A549 (cell line): Measurements from ENCODE around the gene HDAC2. TPM values are rescaled to one million over a fixed set of nuclear protein-coding genes. Genes with fewer than 3 reads are reported as not detected.
A peak's percentile ranks its signal among the peaks of the same experiment; 100 is the strongest.

ENCODE experiments used
- ATAC-seq, 2 experiments: fragments of 200-7000 bp in 1 of 2; fragments of >200 bp in 1 of 2; cut with Nextera tagmentation in 1 of 2; cut with Tn5 transposase in 1 of 2; 3 replicates each; pipeline versions ENCODE4 v1.8.0 to v1.9.1; 2018 to 2020; ENCODE audit warnings: mild to moderate bottlenecking in 1 of 2, moderate library complexity in 1 of 2
- CTCF ChIA-PET: fragments of 300-600 bp; sonication (Branson Sonifier 250); formaldehyde crosslinking; extraction: SDS; loops from one replicate; lab custom pipeline; 2021; ENCODE audit warnings: antibody characterized with exemption, inconsistent platforms; lab: Yijun Ruan, JAX
- POLR2A ChIA-PET: fragments of 350-600 bp; formaldehyde crosslinking; extraction: SDS; loops from one replicate; lab custom pipeline; 2021; ENCODE audit warnings: antibody characterized with exemption, inconsistent platforms; lab: Yijun Ruan, JAX
- DNase-seq, 2 experiments: peaks; one replicate each; pipeline versions ENCODE4 v3.0.0 to v3.0.0-alpha.2; 2011 to 2016; ENCODE audit warnings: low read depth in 1 of 2, low spot score in 1 of 2
- FAIRE-seq: peaks from 2 replicates; lab custom pipeline; 2011; peaks lifted over from hg19 to GRCh38; lab: Jason Lieb, UNC
- H3K27ac ChIP-seq, 2 experiments: fragments of >200 bp; sonication (Bioruptor Twin); formaldehyde crosslinking; 3 replicates each; pipeline ENCODE4 v1.5.1; 2016 to 2017
- H3K4me1 ChIP-seq: fragments of >200 bp; sonication (Bioruptor Twin); formaldehyde crosslinking; 3 replicates; pipeline ENCODE4 v1.6.1; 2016
- H3K4me2 ChIP-seq: fragments of >200 bp; sonication (Bioruptor Twin); formaldehyde crosslinking; 3 replicates; pipeline ENCODE4 v1.6.1; 2016
- H3K4me3 ChIP-seq: fragments of >200 bp; sonication (Bioruptor Twin); formaldehyde crosslinking; 3 replicates; pipeline ENCODE4 v1.5.1; 2016
- H3K9me3 ChIP-seq: fragments of >200 bp; sonication (Bioruptor Twin); formaldehyde crosslinking; 3 replicates; pipeline ENCODE4 v1.6.1; 2016
- BHLHE40 ChIP-seq: IDR thresholded peaks from 2 replicates; pipeline ENCODE4 v1.6.1; 2012; ENCODE audit warnings: low read depth, low read length, inconsistent platforms
- CHD2 ChIP-seq: fragments of 150-350 bp; IDR thresholded peaks from 2 replicates; pipeline ENCODE4 v1.6.1; 2014; ENCODE audit warnings: low read length; ENCODE audit not compliant: partially characterized antibody
- CTCF ChIP-seq: fragments of >200 bp; sonication (Bioruptor Twin); formaldehyde crosslinking; IDR thresholded peaks from 3 replicates; pipeline ENCODE4 v1.5.1; 2016
- E2F6 ChIP-seq: IDR thresholded peaks from 2 replicates; pipeline ENCODE4 v1.6.1; 2012; ENCODE audit warnings: low read depth, borderline replicate concordance
- EHMT2 ChIP-seq: fragments of 200-600 bp; sonication (generic); IDR thresholded peaks from 2 replicates; pipeline ENCODE4 v1.6.1; 2016; ENCODE audit warnings: antibody characterized with exemption, low read depth, mild to moderate bottlenecking, moderate library complexity
- GATA3 ChIP-seq: IDR thresholded peaks from 2 replicates; pipeline ENCODE4 v1.6.1; 2012; ENCODE audit warnings: borderline replicate concordance
- HOXA7 ChIP-seq: fragments of 250-450 bp; sonication (Bioruptor Pico); IDR thresholded peaks from 2 replicates; pipeline ENCODE4 v1.5.0; 2020; ENCODE audit warnings: mild to moderate bottlenecking, moderate library complexity
- HOXB13 ChIP-seq: fragments of 250-450 bp; sonication (Bioruptor Pico); IDR thresholded peaks from 2 replicates; pipeline ENCODE4 v1.5.0; 2020; ENCODE audit warnings: low read depth, mild to moderate bottlenecking, moderate library complexity
- HOXB5 ChIP-seq: fragments of 250-450 bp; sonication (Bioruptor Pico); IDR thresholded peaks from 2 replicates; pipeline ENCODE4 v1.5.0; 2020; ENCODE audit warnings: mild to moderate bottlenecking, moderate library complexity
- MAFK ChIP-seq: fragments of 450-650 bp; IDR thresholded peaks from 2 replicates; pipeline ENCODE4 v1.6.1; 2014; ENCODE audit not compliant: partially characterized antibody
- MAX ChIP-seq: IDR thresholded peaks from 2 replicates; pipeline ENCODE4 v1.6.1; 2012
- MAZ ChIP-seq: fragments of 150-350 bp; IDR thresholded peaks from 2 replicates; pipeline ENCODE4 v1.6.1; 2014; ENCODE audit warnings: antibody characterized with exemption, low read depth, low read length, borderline replicate concordance
- NPAS2 ChIP-seq: fragments of 250-450 bp; sonication (Bioruptor Pico); IDR thresholded peaks from 2 replicates; pipeline ENCODE4 v1.8.0; 2022; ENCODE audit warnings: mild to moderate bottlenecking, moderate library complexity, borderline replicate concordance
- NR3C1 ChIP-seq: fragments of >200 bp; sonication (Bioruptor Twin); formaldehyde crosslinking; IDR thresholded peaks from 3 replicates; pipeline ENCODE4 v1.6.1; 2017
- POLR2AphosphoS2 ChIP-seq: conservative IDR thresholded peaks from 2 replicates; pipeline ENCODE4 v1.6.1; 2012; ENCODE audit warnings: low read length, improper control_type of control experiment, inconsistent platforms
- RARB ChIP-seq: fragments of 250-450 bp; sonication (Bioruptor Pico); IDR thresholded peaks from 2 replicates; pipeline ENCODE4 v1.8.0; 2021; ENCODE audit warnings: mild to moderate bottlenecking, moderate library complexity
- REST ChIP-seq: fragments of 200-600 bp; sonication (generic); IDR thresholded peaks from 2 replicates; pipeline ENCODE4 v1.6.1; 2016; ENCODE audit warnings: antibody characterized with exemption, mild to moderate bottlenecking, moderate library complexity
- TP53 ChIP-seq: fragments of 250-450 bp; sonication (Bioruptor Pico); IDR thresholded peaks from 2 replicates; pipeline ENCODE4 v1.5.0; 2021; ENCODE audit warnings: mild to moderate bottlenecking, moderate library complexity
- ZC3H11A ChIP-seq: fragments of 450-650 bp; IDR thresholded peaks from 2 replicates; pipeline ENCODE4 v1.6.1; 2014; ENCODE audit warnings: antibody characterized with exemption, mild to moderate bottlenecking
- ZFP36 ChIP-seq: fragments of 450-650 bp; IDR thresholded peaks from 2 replicates; pipeline ENCODE4 v1.6.1; 2014; ENCODE audit warnings: borderline replicate concordance; ENCODE audit not compliant: partially characterized antibody
- ZSCAN20 ChIP-seq: fragments of 250-450 bp; sonication (Bioruptor Pico); IDR thresholded peaks from 2 replicates; pipeline ENCODE4 v1.8.0; 2022; ENCODE audit warnings: mild to moderate bottlenecking, moderate library complexity
- WGBS: methylation state at CpG from one replicate; pipeline ENCODE4 v1.1.6; 2017; ENCODE audit errors: missing lambda C conversion rate; 5-methylcytosine and 5-hydroxymethylcytosine counted together
- polyA plus RNA-seq, 4 experiments: library from polyadenylated mRNA; depleted of rRNA in 3 of 4; stranded (reverse); fragments of >200 nt; fragmentation: RNase III in 1 of 4; extraction: RNeasy Plus Mini Kit Qiagen cat#74134 plus additional on column Dnase treatment in 1 of 4; gene quantifications; 2 replicates in 3 of 4; 3 replicates in 1 of 4; pipeline ENCODE4 v1.2.3, GENCODE V29; 2011 to 2017

The HDAC2 gene
- polyA plus RNA-seq, 2 of the 4 experiments (the other 2 are of a cell fraction), result 103 to 183 TPM

- TF ChIP-seq E2F6 (no peak), GATA3 (no peak), MAZ (no peak), MAX (no peak), ZSCAN20 (CRISPR knock-in tag) (no peak), CHD2 (no peak), NPAS2 (CRISPR knock-in tag) (no peak), ZC3H11A (no peak), NR3C1 (no peak), RARB (CRISPR knock-in tag) (no peak), BHLHE40 (no peak), HOXB5 (CRISPR knock-in tag) (no peak), POLR2AphosphoS2 (no peak)
These were observed 81.9 kb downstream of the HDAC2 start (continued) for GRCh38 chr6:113888956-113889630.

GRCh38 chr6:113888493-113888892, 82.5 kb downstream of the HDAC2 start:
- ATAC-seq (no peak), DNase-seq (no peak), FAIRE-seq (no peak)
- H3K4me2 ChIP-seq, result no peak overlapping the region
- TF ChIP-seq CTCF, result no peak
- no peak for TF ChIP-seq REST
- no peak for TF ChIP-seq HOXA7
- TF ChIP-seq EHMT2, result no peak
- TF ChIP-seq ZFP36, result no peak
- TF ChIP-seq NPAS2 (CRISPR knock-in tag), result no peak
- no peak overlapping the region for H3K27ac ChIP-seq
- H3K4me3 ChIP-seq, result no peak overlapping the region
- CTCF ChIA-PET, result interaction anchor here (0.7 to 2.1 kb wide), 3 partner anchors 9 to 20 kb away, joined by 3 to 11 read pairs (median 5); no protein-coding TSS in a partner anchor
- POLR2A ChIA-PET, result no interaction called here
- no peaks in the 10 kb centered on the region for H3K9me3 ChIP-seq
- H3K4me1 ChIP-seq, result no peaks in the 10 kb centered on the region

GRCh38 chr6:113886512-113886911, 84.4 kb downstream of the HDAC2 start:
- CTCF ChIA-PET, result no interaction called here

More at GRCh38 chr6:113886512-113886911, 84.4 kb downstream of the HDAC2 start:
- Histone ChIP-seq H3K9me3 (no peaks in the 10 kb centered on the region), H3K4me3 (no peak overlapping the region), H3K4me1 (peaks cover 9% of the 10 kb centered on the region; the same call in 2 of the 3 replicates), H3K4me2 (no peak overlapping the region), H3K27ac (no peak overlapping the region)
- DNase-seq, result no peak
- FAIRE-seq, result no peak
- WGBS, result 88% methylated on average over 1 of the region's 1 CpG
- ATAC-seq, result no peak
- TF ChIP-seq MAFK (peak; percentile 27), TP53 (no peak), HOXB13 (CRISPR knock-in tag) (no peak)
- POLR2A ChIA-PET, result no interaction called here
